Activated T-cell treated with anti-CD3 and anti-CD28 coated beads for 4 hours (primary cell): ENCODE data around the gene MYRIP.

Experiments used
- DNase-seq: peaks from one replicate; pipeline ENCODE4 v3.0.0-alpha.2; 2020

Gene MYRIP

DNA sequence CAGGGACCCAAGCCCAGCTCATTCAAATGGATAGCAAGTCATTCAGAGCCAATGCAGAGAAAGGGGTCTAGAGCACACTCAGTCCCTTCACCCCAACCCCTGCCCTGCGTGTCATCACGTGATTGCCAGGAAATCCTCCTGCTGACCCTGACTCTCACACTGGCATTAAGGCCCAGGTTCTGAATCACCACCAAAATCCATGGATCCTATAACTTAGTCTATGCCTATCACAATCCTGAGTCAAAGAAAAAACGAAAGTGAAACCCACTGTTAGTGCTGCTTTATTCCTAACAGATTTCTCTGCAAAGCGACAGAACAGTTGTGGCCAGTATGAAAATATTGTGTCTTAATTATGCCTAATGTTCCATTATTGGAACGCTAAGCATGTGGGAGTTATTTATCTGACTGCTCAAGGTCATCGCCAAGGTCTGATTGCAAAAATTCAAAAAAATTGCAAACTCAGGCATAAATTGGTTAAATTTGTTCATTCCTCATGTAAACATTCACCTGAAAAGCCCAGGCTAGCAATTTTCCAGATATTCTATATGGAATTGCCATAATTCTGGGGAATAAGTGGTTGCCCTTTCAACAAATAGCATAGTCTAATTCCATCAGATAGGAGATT lies 391.4 kb downstream of the MYRIP start:
- DNase-seq = no peak

DNA sequence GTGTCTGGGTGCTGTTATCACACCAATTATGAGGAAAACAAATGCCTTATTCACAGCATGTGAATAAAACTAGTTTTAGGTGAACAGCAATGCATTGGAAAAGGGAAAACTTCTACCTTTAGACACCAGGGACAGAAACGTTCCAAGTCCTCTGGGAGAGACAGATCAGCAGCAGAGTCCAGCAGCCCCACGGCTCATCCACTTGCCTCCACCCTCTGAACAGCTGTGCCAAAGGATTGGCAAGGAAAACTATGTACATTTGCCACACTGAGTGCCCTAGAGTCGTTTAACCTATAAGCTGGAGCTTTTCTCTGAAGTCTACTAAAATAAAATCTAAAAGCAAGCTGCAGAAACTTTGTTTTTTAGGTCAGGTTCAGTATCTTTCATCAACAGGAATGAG lies 392.4 kb downstream of the MYRIP start:
- no peak for DNase-seq

DNA sequence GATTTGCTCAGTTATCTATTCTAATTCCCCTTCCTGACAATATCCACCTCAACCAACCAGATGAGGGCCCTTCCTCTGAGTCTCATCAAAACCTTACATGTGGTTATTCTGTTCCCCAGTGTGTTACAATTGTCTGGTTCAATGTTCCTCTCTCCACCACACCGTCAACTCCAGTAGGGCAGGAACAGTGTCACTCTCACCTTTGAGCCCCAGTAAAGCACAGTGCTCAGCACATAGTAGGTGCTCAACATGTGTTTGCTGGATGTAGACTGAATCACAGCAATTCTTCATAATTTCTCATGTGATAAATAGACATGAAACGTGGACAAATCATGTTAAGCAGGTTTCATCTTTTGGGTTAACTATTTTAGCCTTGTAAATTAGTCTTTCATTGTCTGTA lies 397.1 kb downstream of the MYRIP start:
- DNase-seq = no peak

DNA sequence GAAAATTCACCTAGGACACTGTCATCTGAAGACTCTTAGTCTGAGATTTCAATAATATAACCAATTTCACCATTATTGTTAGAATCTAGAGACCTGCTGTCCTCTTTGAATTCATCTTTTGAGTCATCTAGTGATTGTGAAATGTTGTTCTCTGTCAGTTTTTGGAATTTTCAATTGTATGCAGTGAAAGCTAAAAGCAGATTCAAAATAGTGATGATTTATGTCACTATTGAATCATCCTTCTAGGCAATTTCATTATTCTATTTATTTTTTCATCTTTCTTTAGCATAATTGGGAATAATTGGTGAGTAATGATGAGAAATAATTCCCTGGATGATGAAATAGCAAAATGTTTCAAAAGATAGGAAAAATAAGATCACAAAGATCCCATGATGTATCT lies 398.4 kb downstream of the MYRIP start:
- DNase-seq = no peak

DNA sequence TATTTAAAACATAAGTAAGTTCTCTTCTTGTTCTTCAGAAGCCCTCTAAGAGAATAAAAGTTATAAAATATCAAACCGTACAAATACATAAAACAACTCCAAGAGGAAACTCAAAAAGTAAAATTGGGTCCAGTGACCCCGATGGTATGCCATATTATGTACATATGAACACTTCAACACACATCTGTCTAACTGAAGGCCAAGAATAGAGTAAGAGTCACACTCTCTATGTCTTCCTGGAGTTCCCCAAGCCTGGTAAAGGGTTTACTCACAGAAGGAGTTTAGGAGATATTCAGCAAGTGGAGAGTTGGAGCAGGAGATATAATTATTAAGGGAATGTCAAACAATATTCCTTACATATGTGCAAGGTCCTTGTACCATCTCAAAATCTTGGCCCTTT lies 398.8 kb downstream of the MYRIP start:
- DNase-seq = no peak

DNA sequence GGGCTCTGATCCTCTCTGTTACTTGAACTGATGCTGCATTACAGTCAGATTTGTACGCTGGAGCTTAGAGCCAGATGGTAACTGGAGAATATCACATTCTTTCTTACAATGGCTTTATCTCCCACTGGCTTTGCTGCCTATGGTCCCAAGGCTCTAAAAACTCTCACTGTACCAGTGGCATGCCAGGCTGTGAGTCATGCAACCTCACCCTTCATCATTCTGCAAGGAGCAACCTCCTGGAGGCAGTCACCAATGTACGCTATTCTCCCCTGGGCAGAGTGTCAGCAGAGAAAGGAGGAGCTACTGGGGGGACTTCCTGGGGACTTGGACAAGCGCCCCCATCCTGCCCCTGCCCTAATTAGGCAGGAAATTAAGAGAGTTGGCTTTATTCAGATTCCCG lies 402.2 kb downstream of the MYRIP start:
- no peak for DNase-seq

DNA sequence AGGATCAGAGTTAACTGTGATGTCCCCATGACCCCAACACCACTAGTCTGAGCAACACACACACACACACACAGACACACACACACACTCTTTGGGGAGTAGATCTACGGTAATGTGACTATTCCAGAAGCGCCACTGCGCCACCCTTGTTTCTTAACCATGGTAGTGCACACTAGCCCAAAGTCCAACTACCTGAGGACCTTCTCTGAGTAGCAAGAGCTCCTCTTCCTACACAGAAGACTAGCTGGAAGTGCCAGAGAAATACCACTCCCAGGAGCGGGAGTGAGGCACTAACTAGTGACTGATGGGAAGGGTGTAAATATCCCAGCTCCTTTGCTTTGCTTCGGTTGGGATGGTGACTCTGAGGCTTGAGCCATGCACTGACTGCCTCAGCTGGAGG lies 404.1 kb downstream of the MYRIP start:
- DNase-seq = no peak

DNA sequence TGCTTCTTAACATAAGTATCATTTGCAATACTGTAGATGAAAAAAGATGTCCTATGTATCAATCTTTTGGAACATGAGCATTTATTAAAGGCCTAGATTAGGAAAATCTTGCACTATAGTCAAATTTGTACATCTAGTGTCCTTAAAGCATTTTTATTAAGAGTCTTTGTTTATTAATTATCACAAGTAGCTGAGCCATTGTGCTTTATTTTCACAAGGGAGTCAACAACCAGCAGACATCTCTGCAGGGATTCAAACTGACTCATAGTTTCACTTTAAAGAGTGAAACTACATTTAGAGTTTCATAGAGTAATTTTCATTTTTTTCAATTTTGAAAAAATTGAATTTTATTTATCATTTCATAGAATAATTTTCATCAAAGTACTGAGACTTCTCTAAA lies 405.6 kb downstream of the MYRIP start:
- no peak for DNase-seq

DNA sequence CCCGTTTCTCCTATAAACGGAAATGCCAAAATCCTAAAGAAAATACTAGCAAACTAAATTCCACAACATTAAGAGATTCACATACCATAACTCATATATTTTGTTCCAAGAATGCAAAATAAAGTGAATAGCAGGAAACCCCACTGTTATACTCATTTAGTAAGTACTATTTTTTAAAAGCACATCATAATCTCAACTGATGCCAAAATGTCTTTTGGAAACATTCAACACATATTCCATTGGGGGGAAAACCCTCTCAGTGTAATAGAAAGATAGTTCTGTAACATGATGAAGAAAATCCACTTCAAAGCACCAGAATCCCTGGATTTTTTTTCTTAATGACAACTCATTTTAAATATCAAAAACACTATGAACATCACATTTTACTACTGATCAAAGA lies 407.1 kb downstream of the MYRIP start:
- DNase-seq = no peak

DNA sequence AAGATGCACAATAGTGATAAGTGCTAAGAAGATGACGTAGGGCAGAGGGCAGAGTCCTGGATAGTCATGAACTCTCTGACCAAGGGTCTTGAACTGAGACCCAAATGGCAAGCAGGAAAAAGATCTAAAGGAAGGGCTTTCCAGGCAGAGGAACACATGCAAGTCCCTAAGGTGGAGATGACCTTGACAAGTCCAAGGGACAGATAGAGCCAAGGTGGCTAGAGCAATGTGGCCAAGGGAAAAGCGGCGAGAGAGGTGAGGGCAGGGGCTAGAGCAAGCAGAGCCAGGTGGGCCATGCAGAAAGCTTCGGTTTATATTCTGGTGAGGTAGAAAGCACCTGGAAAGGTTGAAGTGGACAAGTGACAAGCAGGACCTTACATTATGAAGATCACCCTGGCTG lies 414.4 kb downstream of the MYRIP start:
- DNase-seq = no peak

DNA sequence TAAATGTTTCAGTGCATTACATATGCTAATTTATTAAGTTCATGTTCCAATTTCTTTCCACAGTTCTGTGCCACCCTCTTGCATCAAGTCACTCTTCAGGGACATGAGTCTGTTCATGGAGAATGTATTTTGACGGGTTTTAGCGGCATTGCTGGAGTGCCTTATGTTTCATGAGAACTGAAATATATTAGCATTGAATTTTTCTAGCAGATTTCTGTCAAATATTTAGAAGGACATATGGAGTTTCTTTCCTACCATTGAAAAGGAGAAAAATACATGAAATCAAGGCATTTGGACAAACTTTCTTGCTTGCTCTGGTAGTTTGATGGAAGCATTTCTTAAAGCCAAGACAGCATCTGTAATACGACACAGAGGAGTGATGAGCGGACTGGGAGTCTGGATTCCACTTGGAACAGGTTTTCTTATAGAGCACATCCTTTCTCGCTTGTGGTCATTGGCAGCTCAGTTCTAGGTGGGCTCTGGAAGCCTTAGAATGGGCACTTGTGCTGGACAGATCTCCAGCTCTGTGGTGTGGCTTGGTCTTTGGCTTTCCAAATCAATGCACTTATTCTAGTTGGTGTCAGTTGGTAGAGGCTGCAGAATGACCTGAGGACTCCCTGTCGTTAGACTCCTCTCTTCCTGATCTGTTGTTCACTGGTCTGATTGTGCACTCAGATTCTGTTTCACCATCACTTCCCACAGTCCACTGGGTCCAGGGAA lies 415.5 kb downstream of the MYRIP start:
- no peak for DNase-seq

DNA sequence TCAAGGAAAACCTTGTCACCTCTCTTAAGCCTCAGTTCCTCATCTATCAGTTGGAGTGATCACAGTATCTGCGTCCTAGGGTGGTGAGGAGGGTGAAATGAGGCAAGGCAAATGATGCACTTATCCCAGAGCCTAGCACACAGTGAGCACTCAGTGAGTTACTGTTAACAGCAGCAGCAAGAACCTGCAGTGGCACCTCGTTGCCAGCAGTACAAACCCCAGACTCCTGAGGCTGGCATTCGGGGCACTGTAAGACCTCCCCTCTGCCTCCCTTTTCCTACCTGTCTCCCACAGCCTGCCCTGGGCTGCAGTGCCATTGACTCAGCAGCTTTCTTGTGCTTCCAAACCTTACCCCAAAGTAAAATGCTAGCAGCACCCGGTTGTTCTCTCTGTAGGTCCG lies 417.2 kb downstream of the MYRIP start:
- no peak for DNase-seq

DNA sequence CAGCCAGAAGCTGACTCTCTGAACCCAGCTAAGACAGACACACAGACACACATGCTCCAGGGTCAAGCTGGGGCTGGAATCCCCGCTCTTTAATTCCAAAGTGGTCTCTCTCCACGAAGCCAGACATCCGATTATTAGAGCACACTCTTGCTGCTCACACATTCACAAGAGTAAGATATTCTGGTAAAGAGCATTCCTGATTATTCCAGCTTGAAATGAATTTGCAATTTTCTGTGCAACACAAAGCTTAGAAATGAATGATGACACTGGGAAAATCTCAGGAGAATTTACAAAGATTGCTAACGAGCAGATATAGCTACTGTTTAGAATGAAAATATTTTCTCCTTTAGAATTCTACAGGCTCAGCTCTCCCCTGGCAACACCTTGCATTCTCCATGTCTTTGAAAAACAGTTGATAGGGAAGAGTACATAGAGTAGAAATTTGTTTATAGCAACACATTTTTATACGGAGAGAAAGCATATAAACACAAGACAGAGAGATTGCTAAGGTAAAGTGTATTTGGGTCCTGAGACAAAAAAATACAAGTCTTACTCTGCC lies 419.5 kb downstream of the MYRIP start:
- no peak for DNase-seq

DNA sequence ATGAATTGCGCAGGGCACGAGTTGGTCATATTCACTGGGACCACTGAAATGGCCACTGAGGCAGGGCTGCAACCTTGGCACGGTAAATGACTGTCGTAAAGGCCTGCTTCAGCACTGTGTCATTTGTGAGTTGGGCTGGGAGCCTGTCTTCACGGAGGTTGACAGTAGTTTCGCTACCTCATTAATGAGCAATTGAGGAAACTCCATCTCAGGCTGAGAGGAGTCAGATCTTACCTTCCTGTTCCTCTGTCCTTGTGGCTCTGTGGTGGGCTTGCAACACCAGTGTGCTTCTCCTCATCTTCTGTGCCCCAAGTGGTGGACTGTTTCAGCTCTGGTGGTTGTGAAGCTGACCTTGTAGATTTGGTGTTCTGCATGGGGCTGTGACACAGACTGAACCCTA lies 420.0 kb downstream of the MYRIP start:
- DNase-seq = no peak

DNA sequence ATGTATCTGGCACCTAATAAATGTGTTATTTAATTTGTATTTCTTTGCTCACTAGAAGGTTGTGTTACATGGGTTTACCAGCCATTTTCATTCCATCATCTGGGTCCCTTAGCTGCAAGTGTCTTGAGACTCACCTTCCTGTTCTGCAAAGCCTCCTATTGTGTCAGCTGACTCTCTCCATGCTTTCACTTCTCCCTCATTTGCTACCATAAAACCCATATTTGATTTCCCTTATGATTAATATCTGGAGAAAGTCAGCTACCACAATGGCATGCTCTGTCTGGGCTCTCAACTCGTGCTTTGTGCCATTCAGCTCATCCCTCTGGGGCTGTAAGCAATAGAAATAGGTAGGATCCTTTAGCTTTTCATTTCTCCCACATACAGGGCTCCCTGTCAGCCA lies 420.6 kb downstream of the MYRIP start:
- no peak for DNase-seq

DNA sequence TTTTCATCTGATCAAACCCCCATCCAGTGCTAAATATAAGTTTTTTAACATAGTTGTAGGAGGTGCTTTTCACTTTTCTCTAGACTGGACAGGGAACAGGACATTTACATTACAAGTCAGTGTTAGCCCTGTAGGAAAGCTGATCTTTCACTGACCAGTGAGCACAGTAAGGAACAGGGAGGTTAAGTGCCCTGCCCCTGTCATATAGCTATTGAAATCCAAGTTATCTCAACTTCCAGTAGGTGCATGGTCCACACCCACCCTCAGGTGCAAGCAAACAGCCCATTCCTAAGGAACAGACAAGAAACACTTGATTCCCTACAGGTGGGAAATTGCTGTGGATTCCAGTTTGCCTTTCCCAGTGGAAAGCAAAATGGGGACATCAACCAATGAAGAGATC lies 421.0 kb downstream of the MYRIP start:
- DNase-seq = no peak

DNA sequence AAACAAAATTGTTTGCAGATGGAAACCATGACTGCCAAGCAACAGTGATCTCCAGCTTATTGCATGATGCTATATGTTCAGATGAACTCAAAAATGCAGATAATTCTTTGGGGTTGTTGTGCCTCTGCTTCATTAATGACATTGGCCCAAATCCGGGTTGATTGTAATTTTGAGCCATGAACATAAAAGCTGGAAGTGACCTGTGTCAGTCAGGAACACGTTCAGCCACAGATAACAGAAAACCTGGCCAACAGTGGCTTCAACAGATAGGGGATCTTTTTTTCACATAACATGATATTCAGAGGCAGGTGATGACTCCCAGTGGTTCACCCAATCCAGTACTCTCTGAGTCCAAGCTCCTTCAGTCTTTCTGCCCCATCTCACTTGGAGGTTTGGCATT lies 423.2 kb downstream of the MYRIP start:
- DNase-seq = no peak

DNA sequence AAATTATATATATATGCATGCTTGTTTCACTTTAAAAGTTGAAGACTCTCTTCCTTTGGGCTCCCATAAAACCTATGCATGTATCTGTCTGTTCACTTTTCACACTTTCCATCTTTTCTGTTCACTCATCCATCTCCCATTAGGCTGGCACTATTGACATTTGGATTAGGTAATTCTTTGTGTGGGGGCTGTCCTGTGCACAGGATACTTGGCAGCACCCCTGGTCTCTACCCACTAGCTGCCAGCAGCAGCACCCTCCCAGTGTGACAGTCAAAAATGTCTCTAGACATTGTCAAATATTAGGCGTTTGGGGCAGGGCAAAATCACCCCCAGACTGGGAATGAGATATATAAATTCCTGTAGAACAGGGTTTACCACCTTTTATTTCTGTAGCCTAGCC lies 427.8 kb downstream of the MYRIP start:
- no peak for DNase-seq

DNA sequence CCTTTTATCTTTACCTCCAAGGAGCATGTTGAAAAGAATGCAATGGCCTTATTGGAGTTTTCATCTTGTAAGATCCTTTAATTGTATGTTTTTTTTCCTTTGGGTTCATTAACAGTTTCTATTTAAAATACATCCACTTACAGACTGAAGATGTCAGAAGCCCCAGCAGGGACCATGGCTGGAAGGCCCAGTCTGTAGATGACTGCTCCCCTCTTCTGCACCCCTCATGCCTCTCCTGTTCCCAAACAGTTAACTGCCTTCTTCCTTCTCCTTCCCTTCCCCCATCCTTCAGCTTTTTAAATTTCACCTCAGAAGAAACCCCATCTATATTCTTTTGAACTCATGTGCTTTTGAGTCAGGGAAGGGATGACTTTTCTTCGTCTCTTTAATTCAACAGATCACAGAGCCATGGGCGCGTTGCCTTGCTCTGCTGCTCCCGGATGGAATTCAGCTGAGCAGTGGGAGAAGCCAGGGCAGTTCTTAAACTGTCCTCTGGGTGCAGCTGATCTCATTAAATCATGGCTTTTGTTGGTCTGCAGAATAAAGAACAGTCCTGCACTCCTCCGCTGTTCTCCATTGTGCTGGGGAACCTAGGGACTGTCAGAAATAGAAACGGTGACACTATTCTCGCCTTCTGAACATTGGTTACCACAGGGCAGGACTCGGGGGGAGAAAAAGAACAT lies 428.6 kb downstream of the MYRIP start:
- DNase-seq = no peak

DNA sequence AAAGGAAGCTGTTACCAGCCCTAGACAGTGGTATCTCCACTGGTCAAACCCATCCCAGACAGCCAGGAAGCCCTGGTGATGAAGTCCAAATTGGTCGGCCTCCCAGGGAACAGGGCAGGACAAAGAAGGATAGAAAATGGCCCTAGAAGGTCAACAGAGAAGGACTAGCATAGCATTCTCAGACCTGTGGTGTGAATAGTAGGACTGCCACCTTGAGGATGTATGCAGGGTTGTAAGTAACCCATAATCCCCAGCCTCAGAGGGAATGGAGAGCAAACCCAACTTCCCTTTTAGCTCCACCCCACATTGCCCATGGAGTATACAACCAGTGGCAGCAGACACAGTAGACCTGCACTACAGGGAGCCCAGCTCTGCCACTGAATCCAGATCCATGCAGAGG lies 431.5 kb downstream of the MYRIP start:
- DNase-seq = no peak

DNA sequence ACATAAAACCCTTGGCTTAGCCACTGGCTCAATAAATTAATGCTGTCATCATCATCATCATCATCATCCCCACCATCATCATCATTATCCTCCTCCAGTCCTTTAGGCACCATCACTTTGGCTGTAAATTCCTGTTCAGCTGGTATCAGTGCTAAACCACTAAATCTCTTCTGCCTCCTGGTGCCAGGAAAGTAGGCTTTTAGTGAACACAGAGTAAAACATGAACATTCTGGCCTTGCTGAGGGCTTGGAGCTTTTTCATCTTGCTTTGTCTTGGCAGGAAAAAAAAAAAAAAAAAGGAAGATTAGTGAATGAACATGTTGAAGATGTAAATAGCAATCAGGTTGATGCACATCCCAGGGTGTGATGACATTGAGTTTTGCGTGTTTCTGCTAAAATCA lies 432.8 kb downstream of the MYRIP start:
- DNase-seq = no peak

DNA sequence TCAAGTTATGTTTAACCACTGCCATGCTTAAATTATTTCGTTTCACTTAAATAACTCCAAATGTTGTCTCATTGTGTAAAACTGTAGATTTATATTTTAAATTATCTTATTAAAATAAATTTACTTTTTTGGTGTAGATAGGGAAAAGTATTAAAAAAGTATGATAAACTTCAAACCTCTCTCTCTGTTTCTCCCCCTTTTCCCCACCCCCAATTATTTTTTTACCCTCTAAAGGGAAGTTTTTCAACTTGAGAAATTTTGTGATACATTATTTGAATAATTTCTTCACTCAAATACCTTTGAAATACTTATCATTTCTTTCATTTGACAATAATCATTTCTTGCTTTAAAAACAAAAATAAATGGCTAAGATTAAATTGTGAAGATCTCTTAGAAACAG lies 433.2 kb downstream of the MYRIP start:
- no peak for DNase-seq

DNA sequence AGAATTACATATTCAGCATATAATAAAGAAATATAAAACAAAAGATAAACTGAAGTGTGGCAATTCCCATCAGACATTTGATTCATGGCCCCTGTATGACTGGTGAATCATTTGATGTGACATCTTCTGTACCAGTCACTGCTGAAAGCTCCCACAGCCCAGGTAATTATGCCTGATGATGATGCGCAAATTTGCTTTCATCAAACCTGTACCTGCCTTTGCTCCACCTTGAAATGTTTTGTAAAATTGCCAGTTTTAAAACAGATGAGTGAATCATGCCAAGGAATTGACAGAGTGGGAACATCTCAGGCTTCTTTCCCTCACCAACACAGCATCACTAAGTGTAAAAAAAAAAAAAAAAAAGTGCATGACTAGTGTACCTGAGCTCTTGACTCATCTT lies 433.6 kb downstream of the MYRIP start:
- no peak for DNase-seq

DNA sequence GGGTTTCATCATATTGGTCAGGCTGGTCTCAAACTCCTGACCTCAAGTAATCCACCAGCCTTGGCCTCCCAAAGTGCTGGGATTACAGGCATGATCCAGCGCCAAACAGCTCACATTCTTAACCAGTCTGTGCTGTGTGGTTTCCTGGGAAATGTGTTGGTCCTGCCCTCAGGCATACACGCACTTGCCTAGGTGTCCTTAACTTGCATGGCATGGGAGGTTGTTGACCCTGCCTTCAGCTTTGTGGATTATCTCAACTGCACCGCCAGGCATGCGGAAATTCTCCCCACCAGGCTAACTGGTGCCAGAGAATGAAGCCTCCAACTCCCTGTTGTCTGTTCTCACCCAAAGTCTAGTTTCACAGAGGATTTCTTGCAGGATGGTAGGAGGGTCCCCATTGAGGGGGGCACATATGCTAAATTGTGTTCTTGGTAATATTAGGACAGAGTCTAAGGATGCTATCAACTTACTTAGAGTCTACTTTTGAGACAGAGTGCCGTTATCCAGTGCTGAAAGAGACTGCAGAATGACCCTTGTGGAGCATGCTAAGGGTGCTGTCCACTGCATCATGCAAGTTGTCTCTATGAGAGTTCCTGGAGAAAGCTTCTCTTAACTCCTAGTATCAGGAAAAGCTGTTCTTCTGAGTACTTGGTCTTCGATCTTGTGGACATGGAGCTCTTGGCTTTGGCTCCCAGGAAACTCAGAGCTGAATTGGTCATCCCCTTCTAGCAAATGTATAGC lies 438.5 kb downstream of the MYRIP start:
- no peak for DNase-seq
